Neural progenitor cell (in vitro differentiated cells): ENCODE measurements around the gene CTSO.

Experiments
- CTCF ChIP-seq: fragments of 200-600 bp; sonication (generic); IDR thresholded peaks from 2 replicates; pipeline ENCODE4 v1.5.1; 2017; ENCODE audit warnings: antibody characterized with exemption, mild to moderate bottlenecking
- EZH2 ChIP-seq: fragments of 200-600 bp; sonication (generic); IDR thresholded peaks from 2 replicates; pipeline ENCODE4 v1.6.1; 2017; ENCODE audit warnings: antibody characterized with exemption, mild to moderate bottlenecking, moderate library complexity

DNA sequence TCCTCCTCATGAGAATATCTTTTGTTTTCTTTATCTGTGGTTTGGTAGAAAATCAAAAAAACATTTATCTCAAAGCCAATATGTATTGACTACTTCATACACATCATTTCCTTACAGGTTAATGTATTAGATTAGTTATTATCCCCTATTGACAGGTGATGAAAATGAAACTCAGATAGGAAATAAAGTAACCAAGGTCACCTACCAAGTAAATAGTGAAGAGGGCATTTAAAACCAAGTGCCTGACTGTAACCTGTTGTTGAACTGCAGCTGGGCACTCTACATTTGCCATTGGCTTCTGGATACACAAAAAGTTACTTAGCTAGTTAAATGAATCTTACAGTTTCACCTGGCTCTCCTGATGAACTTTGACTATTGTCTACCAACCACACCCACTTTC lies 41.4 kb upstream of the CTSO start:
- TF ChIP-seq CTCF (no peak), EZH2 (no peak)
